ENCODE measurements around the gene RNF213.

GRCh38 chr17:80327518-80327917 lies 66.9 kb downstream of the RNF213 start:
- TF ChIP-seq GATA2 (IDR thresholded peaks at IDR 0.05; ENCODE audit: low read depth, low read length), result no peak
- no peak for TF ChIP-seq GATA3 (IDR thresholded peaks at IDR 0.05; ENCODE audit: low read depth, low read length)
